Activated CD8-positive, alpha-beta T cell treated with anti-CD3 and anti-CD28 coated beads for 36 hours (primary cell): ENCODE data around the gene SMIM3. TPM values are rescaled to one million over a fixed set of nuclear protein-coding genes. Genes with fewer than 3 reads are reported as not detected.
"Not testable (repeated sequence)": the region's sequence is repeated elsewhere in the genome, so short reads cannot be mapped to it uniquely, and the experiment has no call there.

Experiments used
- ATAC-seq: fragments of 200-7000 bp; cut with Tn5 transposase; one replicate; pipeline ENCODE4 v1.10.0; 2021; ENCODE audit warnings: mild to moderate bottlenecking, moderate library complexity
- CTCF ChIA-PET: fragments of 350-600 bp; sonication (Branson Sonifier 250); formaldehyde crosslinking; loops from one replicate; lab custom pipeline; 2021; ENCODE audit warnings: antibody characterized with exemption; lab: Charles Lee
- POLR2A ChIA-PET: fragments of 350-600 bp; sonication (Branson Sonifier 250); formaldehyde crosslinking; loops from one replicate; lab custom pipeline; 2021; ENCODE audit warnings: antibody characterized with exemption; lab: Charles Lee
- DNase-seq: peaks from one replicate; pipeline ENCODE4 v3.0.0-alpha.2; 2020
- H3K27ac Mint-ChIP-seq: one replicate; pipeline ENCODE4 v1.8.0; 2021; ENCODE audit warnings: mild to moderate bottlenecking, mixed read lengths
- H3K27me3 Mint-ChIP-seq: one replicate; pipeline ENCODE4 v1.8.0; 2021; ENCODE audit warnings: mixed read lengths
- H3K36me3 Mint-ChIP-seq: one replicate; pipeline ENCODE4 v1.8.0; 2021; ENCODE audit warnings: low read depth, mixed read lengths
- H3K4me1 Mint-ChIP-seq: one replicate; pipeline ENCODE4 v1.8.0; 2021; ENCODE audit warnings: low read depth, mixed read lengths
- H3K4me3 Mint-ChIP-seq: one replicate; pipeline ENCODE4 v1.8.0; 2021; ENCODE audit warnings: mild to moderate bottlenecking, moderate library complexity, mixed read lengths
- H3K9me3 Mint-ChIP-seq: one replicate; pipeline ENCODE4 v1.8.0; 2021; ENCODE audit warnings: mixed read lengths
- intact Hi-C: fragments of 100-400 bp; cut with micrococcal nuclease; formaldehyde crosslinking; loops from one replicate; pipeline ENCODE4 v1.10.0; 2022
- total RNA-seq, 2 experiments: library from RNA; stranded (reverse); gene quantifications; one replicate each; pipeline ENCODE4 v1.2.3, GENCODE V29; 2021
- TF ChIP-seq, protein P1 (sequence below): fragments of 200-600 bp; IDR thresholded peaks from one replicate; pipeline ENCODE4 v1.8.0; 2022; ENCODE audit warnings: antibody characterized with exemption, mild to moderate bottlenecking

Gene SMIM3
- total RNA-seq, 2 experiments from 2014 or later, result 8.6 to 8.8 TPM

DNA sequence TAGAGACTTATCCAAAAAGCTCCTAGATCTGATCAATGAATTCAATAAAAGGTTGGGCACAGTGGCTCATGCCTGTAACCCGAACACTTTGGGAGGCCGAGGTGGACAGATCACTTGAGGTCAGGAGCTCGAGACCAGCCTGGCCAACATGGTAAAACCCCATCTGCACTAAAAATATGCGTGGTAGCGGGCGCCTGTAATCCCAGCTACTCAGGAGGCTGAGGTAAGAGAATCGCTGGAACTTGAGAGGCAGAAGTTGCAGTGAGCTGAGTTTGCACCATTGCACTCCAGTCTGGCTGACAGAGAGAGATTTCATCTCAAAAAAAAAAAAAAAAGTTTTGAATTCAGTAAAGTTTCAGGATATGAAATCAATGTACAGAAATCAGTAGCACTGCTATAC, 39.7 kb upstream of the SMIM3 start:
- Mint-ChIP-seq H3K27ac (peak overlapping the region; percentile 28), H3K36me3 (peaks cover 72% of the 10 kb centered on the region), H3K4me3 (no peak overlapping the region), H3K9me3 (peaks cover 4% of the 10 kb centered on the region), H3K27me3 (no peaks in the 10 kb centered on the region), H3K4me1 (peaks cover 84% of the 10 kb centered on the region)
- DNase-seq (no peak), ATAC-seq (no peak)
- ChIA-PET POLR2A (no interaction called here), CTCF (interaction anchor here (0.8 kb wide), 1 partner anchor 13 kb away, joined by 3 read pairs; no protein-coding TSS in a partner anchor)
- intact Hi-C loops, result no loop called here
- TF ChIP-seq, protein P1, sequence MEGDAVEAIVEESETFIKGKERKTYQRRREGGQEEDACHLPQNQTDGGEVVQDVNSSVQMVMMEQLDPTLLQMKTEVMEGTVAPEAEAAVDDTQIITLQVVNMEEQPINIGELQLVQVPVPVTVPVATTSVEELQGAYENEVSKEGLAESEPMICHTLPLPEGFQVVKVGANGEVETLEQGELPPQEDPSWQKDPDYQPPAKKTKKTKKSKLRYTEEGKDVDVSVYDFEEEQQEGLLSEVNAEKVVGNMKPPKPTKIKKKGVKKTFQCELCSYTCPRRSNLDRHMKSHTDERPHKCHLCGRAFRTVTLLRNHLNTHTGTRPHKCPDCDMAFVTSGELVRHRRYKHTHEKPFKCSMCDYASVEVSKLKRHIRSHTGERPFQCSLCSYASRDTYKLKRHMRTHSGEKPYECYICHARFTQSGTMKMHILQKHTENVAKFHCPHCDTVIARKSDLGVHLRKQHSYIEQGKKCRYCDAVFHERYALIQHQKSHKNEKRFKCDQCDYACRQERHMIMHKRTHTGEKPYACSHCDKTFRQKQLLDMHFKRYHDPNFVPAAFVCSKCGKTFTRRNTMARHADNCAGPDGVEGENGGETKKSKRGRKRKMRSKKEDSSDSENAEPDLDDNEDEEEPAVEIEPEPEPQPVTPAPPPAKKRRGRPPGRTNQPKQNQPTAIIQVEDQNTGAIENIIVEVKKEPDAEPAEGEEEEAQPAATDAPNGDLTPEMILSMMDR, result no peak

DNA sequence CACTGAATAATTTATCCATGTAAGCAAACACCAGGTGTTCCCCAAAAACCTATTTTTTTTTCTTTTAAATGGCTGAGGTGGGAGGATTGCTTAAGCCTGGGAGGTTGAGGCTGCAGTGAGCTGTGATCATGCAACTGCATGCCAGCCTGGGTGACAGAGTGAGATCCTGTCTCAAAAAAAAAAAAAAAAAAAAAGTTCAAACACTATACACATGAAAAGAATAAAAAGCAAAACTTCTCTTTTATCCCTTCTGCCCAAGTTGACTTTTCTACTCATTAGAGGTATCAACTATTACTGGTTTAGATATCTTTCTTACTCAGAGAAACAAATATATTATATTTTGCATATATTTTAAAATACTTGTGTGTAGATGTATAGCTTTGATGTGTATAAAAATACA, 37.6 kb upstream of the SMIM3 start:
- intact Hi-C loops, result no loop called here
- DNase-seq, result no peak
- CTCF ChIA-PET, result interaction anchor here (1.3 to 1.7 kb wide), 4 partner anchors 12 to 283 kb away, joined by 3 to 4 read pairs (median 4); partner anchors contain the start of gene SMIM3
- Mint-ChIP-seq H3K4me1 (peaks cover 82% of the 10 kb centered on the region), H3K27ac (no peak overlapping the region), H3K36me3 (peaks cover 65% of the 10 kb centered on the region), H3K9me3 (peaks cover 6% of the 10 kb centered on the region), H3K27me3 (no peaks in the 10 kb centered on the region), H3K4me3 (no peak overlapping the region)
- POLR2A ChIA-PET, result no interaction called here
- no peak for ATAC-seq
- TF ChIP-seq, protein P1, result no peak

GRCh38 chr5:150742455-150743141, 36.0 kb upstream of the SMIM3 start:
- intact Hi-C loops, DNase-seq, H3K9me3 Mint-ChIP-seq, H3K27me3 Mint-ChIP-seq, POLR2A ChIA-PET: not testable (repeated sequence)
- Mint-ChIP-seq H3K4me1 (peaks cover 69% of the 10 kb centered on the region), H3K4me3 (peak overlapping the region; percentile 22), H3K36me3 (peaks cover 56% of the 10 kb centered on the region), H3K27ac (peak overlapping the region; percentile 82)
- ATAC-seq, result peak; percentile 65
- CTCF ChIA-PET, result interaction anchor here (1.3 to 1.7 kb wide), 3 partner anchors 10 to 42 kb away, joined by 4 to 6 read pairs (median 4); partner anchors contain the start of genes RBM22 and SMIM3

GRCh38 chr5:150743142-150743488, 35.4 kb upstream of the SMIM3 start:
- Mint-ChIP-seq H3K27ac (peak overlapping the region; percentile 35), H3K4me1 (peaks cover 64% of the 10 kb centered on the region), H3K36me3 (peaks cover 56% of the 10 kb centered on the region)
- H3K4me3 Mint-ChIP-seq, CTCF ChIA-PET, intact Hi-C loops, POLR2A ChIA-PET, ATAC-seq, H3K9me3 Mint-ChIP-seq, H3K27me3 Mint-ChIP-seq: not testable (repeated sequence)
- peak; percentile 25 for DNase-seq

- Mint-ChIP-seq H3K36me3 (peaks cover 50% of the 10 kb centered on the region), H3K27ac (peak overlapping the region; percentile 82), H3K4me3 (no peak overlapping the region), H3K27me3 (no peaks in the 10 kb centered on the region), H3K9me3 (peaks cover 1% of the 10 kb centered on the region), H3K4me1 (peaks cover 46% of the 10 kb centered on the region)
- intact Hi-C loops, result loop anchor here (10.0 kb wide), 1 partner anchor 746 kb away; the partner anchor contains the start of genes HMGXB3 and TIGD6
- ChIA-PET POLR2A (interaction anchor here (0.8 kb wide), 1 partner anchor 52 kb away, joined by 3 read pairs; no protein-coding TSS in a partner anchor), CTCF (interaction anchor here (1.4 kb wide), 1 partner anchor 28 kb away, joined by 5 read pairs; the partner anchor contains the start of gene SMIM3)
- DNase-seq, result no peak
- ATAC-seq, result no peak
- TF ChIP-seq, protein P1, result no peak
Measured at GRCh38 chr5:150750469-150750868, 28.1 kb upstream of the SMIM3 start.
